ENCODE measurements around the gene ZNF143. TPM values are rescaled to one million over a fixed set of nuclear protein-coding genes. Genes with fewer than 3 reads are reported as not detected.
"Not testable (repeated sequence)": the region's sequence is repeated elsewhere in the genome, so short reads cannot be mapped to it uniquely, and the experiment has no call there.

Gene ZNF143
- total RNA-seq, 1 experiment from 2014 or later = 29.2 TPM

- Histone ChIP-seq H3K9ac (ENCODE audit: extremely low read depth, insufficient read length, low read length) (no peak overlapping the region), H3K9me3 (ENCODE audit: control insufficient read depth, low read depth, low read length) (no peaks in the 10 kb centered on the region), H2BK15ac (ENCODE audit: low read depth, low read length) (no peak overlapping the region), H2BK12ac (ENCODE audit: insufficient read length, low read depth, low read length) (no peak overlapping the region), H4K5ac (ENCODE audit: insufficient read length, low read depth, low read length) (no peak overlapping the region), H3K18ac (ENCODE audit: insufficient read length, low read depth, low read length) (no peak overlapping the region), H3K4me2 (ENCODE audit: insufficient read depth, insufficient read length, low read length) (no peak overlapping the region), H3K27me3 (ENCODE audit: insufficient read depth, low read length) (no peaks in the 10 kb centered on the region), H3T11ph (ENCODE audit: low read length) (no peak overlapping the region), H2BK5ac (ENCODE audit: insufficient read length, low read length) (no peak overlapping the region), H3K14ac (ENCODE audit: insufficient read depth, low read length) (no peak overlapping the region), H3K4me1 (ENCODE audit: insufficient read depth, low read length) (0 out of 2 replicates have a peak, but pooled peaks cover 2% of the 10 kb centered on the region), H2AK5ac (ENCODE audit: insufficient read length, low read length) (no peak overlapping the region), H3K27ac (ENCODE audit: insufficient read length, low read depth, low read length) (no peak overlapping the region), H3K23me2 (ENCODE audit: insufficient read length, low read depth, low read length, poor library complexity, severe bottlenecking) (no peaks in the 10 kb centered on the region), H3K79me1 (ENCODE audit: insufficient read depth, low read depth, low read length, poor library complexity, severe bottlenecking) (no peaks in the 10 kb centered on the region), H3K79me2 (ENCODE audit: insufficient read depth, low read length) (no peaks in the 10 kb centered on the region), H4K20me1 (ENCODE audit: control insufficient read depth, insufficient read depth, insufficient read length) (no peaks in the 10 kb centered on the region), H3K4ac (ENCODE audit: low read depth, low read length) (no peak overlapping the region), H2AFZ (ENCODE audit: low read length) (no peak overlapping the region), H3K23ac (ENCODE audit: insufficient read length, low read depth, low read length) (no peak overlapping the region), H4K91ac (ENCODE audit: insufficient read length, low read depth, low read length) (no peak overlapping the region), H2BK20ac (ENCODE audit: low read depth, low read length, poor library complexity, severe bottlenecking) (no peak overlapping the region), H3K56ac (ENCODE audit: insufficient read length, low read depth, low read length) (no peak overlapping the region), H2BK120ac (ENCODE audit: low read depth, low read length, poor library complexity, severe bottlenecking) (no peak overlapping the region), H4K8ac (replicated peaks; ENCODE audit: insufficient read length, low read depth, low read length) (no peak overlapping the region)
- no CpG with 5 or more reads among the region's 5 CpGs for WGBS (ENCODE audit: extremely low coverage, insufficient read length, low lambda C conversion rate)
- peaks cover 54 to 65% (median 65%) of the 10 kb centered on the region in 3 experiments for H3K36me3 Mint-ChIP-seq (ENCODE audit: insufficient read depth in 1 of 3, low read depth in 3 of 3)
- no peak for DNase-seq
- TF ChIP-seq CTCF (conservative IDR thresholded peaks at IDR 0.05) = no peak
- H3K27me3 Mint-ChIP-seq (ENCODE audit: low read depth) = no peaks in the 10 kb centered on the region
- H3K27ac Mint-ChIP-seq = peak overlapping the region in 1 of 3 experiments; percentile 13; a peak in 2 of 7 replicates
- peaks cover 4 to 8% of the 10 kb centered on the region in 2 experiments; a peak in 4 of 5 replicates for H3K9me3 Mint-ChIP-seq
- H3K4me1 Mint-ChIP-seq = peaks cover 12 to 14% of the 10 kb centered on the region in 2 experiments
- no peak overlapping the region for H3K4me3 Mint-ChIP-seq
Measured at GRCh38 chr11:9512370-9513019, 51.7 kb downstream of the ZNF143 start.

- H3K27me3 ChIP-seq (ENCODE audit: insufficient read depth, low read length); H3K4me2 ChIP-seq (ENCODE audit: insufficient read depth, insufficient read length, low read length); H3K23ac ChIP-seq (ENCODE audit: insufficient read length, low read depth, low read length); H3K4ac ChIP-seq (ENCODE audit: low read depth, low read length); H3K79me2 ChIP-seq (ENCODE audit: insufficient read depth, low read length); H3K9me3 ChIP-seq (ENCODE audit: control insufficient read depth, low read depth, low read length); H4K5ac ChIP-seq (ENCODE audit: insufficient read length, low read depth, low read length); H3K27me3 Mint-ChIP-seq (ENCODE audit: low read depth); H3K27ac ChIP-seq (ENCODE audit: insufficient read length, low read depth, low read length); H3K14ac ChIP-seq (ENCODE audit: insufficient read depth, low read length); H4K8ac ChIP-seq (replicated peaks; ENCODE audit: insufficient read length, low read depth, low read length); H4K20me1 ChIP-seq (ENCODE audit: control insufficient read depth, insufficient read depth, insufficient read length); H2AK5ac ChIP-seq (ENCODE audit: insufficient read length, low read length); H3K9ac ChIP-seq (ENCODE audit: extremely low read depth, insufficient read length, low read length); H2BK5ac ChIP-seq (ENCODE audit: insufficient read length, low read length); H3K4me3 Mint-ChIP-seq; H2BK120ac ChIP-seq (ENCODE audit: low read depth, low read length, poor library complexity, severe bottlenecking); H2BK15ac ChIP-seq (ENCODE audit: low read depth, low read length); H3K4me1 ChIP-seq (ENCODE audit: insufficient read depth, low read length); H2BK20ac ChIP-seq (ENCODE audit: low read depth, low read length, poor library complexity, severe bottlenecking); H3K9me3 Mint-ChIP-seq; H3K79me1 ChIP-seq (ENCODE audit: insufficient read depth, low read depth, low read length, poor library complexity, severe bottlenecking); DNase-seq; H3T11ph ChIP-seq (ENCODE audit: low read length); H2AFZ ChIP-seq (ENCODE audit: low read length); H3K23me2 ChIP-seq (ENCODE audit: insufficient read length, low read depth, low read length, poor library complexity, severe bottlenecking); H4K91ac ChIP-seq (ENCODE audit: insufficient read length, low read depth, low read length); H2BK12ac ChIP-seq (ENCODE audit: insufficient read length, low read depth, low read length); H3K18ac ChIP-seq (ENCODE audit: insufficient read length, low read depth, low read length); H3K56ac ChIP-seq (ENCODE audit: insufficient read length, low read depth, low read length): not testable (repeated sequence)
- Mint-ChIP-seq H3K27ac (peak overlapping the region in 1 of 3 experiments; percentile 50; a peak in 2 of 7 replicates), H3K4me1 (peaks cover 16 to 17% of the 10 kb centered on the region in 2 experiments), H3K36me3 (ENCODE audit: insufficient read depth in 1 of 3, low read depth in 3 of 3) (peaks cover 47 to 66% (median 60%) of the 10 kb centered on the region in 3 experiments)
- WGBS (ENCODE audit: extremely low coverage, insufficient read length, low lambda C conversion rate) = no CpG with 5 or more reads among the region's 1 CpG
Measured at GRCh38 chr11:9514576-9514975, 53.8 kb downstream of the ZNF143 start.

Data from H9 (cell line).